HFF-Myc (cell line): Measurements from ENCODE around the gene CAPN3.
"Not testable (repeated sequence)": the region's sequence is repeated elsewhere in the genome, so short reads cannot be mapped to it uniquely, and the experiment has no call there.

Experiments used
- DNase-seq: peaks from one replicate; pipeline ENCODE4 v3.0.0-alpha.2; 2011; ENCODE audit warnings: low read depth; ENCODE audit errors: extremely low read depth
- H3K4me3 ChIP-seq: replicated peaks from 2 replicates; pipeline ENCODE4 v1.5.1; 2011; ENCODE audit warnings: low read depth, mild to moderate bottlenecking, control low read depth, low read length
- TF ChIP-seq, protein P1 (sequence below): IDR thresholded peaks from 2 replicates; pipeline ENCODE4 v1.5.1; 2012; ENCODE audit warnings: mild to moderate bottlenecking, low read depth, low read length, control low read depth; ENCODE audit errors: missing control alignments

CAPN3 gene

GRCh38 chr15:42329161-42329560, 30.1 kb upstream of the CAPN3 start:
- TF ChIP-seq, protein P1, sequence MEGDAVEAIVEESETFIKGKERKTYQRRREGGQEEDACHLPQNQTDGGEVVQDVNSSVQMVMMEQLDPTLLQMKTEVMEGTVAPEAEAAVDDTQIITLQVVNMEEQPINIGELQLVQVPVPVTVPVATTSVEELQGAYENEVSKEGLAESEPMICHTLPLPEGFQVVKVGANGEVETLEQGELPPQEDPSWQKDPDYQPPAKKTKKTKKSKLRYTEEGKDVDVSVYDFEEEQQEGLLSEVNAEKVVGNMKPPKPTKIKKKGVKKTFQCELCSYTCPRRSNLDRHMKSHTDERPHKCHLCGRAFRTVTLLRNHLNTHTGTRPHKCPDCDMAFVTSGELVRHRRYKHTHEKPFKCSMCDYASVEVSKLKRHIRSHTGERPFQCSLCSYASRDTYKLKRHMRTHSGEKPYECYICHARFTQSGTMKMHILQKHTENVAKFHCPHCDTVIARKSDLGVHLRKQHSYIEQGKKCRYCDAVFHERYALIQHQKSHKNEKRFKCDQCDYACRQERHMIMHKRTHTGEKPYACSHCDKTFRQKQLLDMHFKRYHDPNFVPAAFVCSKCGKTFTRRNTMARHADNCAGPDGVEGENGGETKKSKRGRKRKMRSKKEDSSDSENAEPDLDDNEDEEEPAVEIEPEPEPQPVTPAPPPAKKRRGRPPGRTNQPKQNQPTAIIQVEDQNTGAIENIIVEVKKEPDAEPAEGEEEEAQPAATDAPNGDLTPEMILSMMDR = no peak
- H3K4me3 ChIP-seq = no peak overlapping the region
- no peak for DNase-seq

DNA sequence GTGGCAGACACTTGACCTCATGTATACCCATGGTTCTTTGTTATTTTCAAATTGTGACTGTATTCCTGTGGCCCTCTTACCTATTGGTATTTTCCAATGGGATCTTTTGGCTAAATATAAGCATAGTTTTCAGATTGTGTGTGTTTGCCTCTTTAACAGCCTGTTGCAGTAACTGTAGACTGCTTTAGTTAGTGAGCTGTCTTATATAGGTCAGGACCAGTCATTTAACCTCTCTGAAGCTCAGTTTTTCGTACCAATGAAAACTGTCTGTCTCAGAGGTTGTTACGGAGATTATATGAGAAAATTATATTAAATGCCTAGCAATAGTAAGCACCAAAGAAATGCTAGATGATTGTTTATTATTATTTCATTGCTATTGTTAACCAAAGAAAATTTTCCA, 29.3 kb upstream of the CAPN3 start:
- TF ChIP-seq, protein P1 = no peak
- no peak overlapping the region for H3K4me3 ChIP-seq
- DNase-seq = no peak

DNA sequence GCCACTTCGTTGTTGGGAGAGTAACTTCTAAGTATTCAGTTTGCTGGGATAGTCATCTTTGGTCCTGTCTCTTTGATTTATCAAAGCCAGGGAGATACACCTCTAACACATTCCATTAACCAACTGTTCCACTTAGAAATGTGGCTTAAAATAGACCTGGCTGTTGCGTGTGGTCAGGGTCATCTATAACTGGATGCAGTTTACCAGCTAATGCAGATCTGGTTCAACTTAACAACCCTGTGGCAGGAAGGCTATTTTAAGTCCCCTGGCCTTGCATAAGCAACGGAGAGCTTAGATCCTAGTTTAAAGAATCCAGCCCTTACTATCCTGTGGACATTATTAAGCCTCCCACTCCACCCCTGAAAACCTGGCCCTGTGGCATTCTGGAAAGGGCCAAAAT, 28.1 kb upstream of the CAPN3 start:
- TF ChIP-seq, protein P1 = no peak
- no peak overlapping the region for H3K4me3 ChIP-seq
- no peak for DNase-seq

DNA sequence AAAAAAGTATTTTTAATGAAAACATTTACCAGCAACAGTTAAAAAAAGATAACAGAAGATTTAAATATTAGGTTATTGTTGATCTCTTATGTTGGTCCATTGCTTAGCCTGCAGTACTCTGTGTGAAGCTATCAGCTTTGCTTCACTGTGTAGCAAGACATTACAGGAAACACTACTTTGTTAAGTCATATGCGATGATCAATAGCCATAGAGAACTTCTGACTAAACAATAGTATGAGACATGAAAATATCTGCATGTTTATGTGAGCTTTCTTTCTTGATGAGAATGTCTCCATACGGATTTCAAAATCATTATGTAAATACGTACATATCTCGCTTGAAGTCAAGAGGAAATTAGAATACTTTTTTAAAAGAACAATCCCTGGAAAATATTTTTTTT, 27.0 kb upstream of the CAPN3 start:
- no peak for DNase-seq
- no peak overlapping the region for H3K4me3 ChIP-seq
- TF ChIP-seq, protein P1 = no peak

DNA sequence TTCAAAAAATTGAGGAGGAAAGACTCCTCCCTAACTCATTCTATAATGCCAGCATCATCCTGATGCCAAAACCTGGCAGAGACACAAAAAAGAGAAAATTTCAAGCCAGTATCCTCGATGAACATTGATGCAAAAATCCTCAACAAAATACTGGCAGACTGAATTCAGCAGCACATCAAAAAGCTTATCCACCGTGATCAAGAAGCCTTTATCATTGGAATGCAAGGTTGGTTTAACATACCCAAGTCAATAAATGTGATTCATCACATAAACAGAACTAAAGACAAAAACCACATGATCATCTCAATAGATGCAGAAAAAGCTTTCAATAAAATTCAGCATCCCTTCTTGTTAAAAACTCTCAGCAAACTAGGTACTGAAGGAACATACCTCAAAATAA, 24.2 kb upstream of the CAPN3 start:
- no peak for DNase-seq
- H3K4me3 ChIP-seq = no peak overlapping the region
- TF ChIP-seq, protein P1 = no peak

- H3K4me3 ChIP-seq, DNase-seq: not testable (repeated sequence)
Measured at GRCh38 chr15:42336650-42337049, 22.7 kb upstream of the CAPN3 start.

DNA sequence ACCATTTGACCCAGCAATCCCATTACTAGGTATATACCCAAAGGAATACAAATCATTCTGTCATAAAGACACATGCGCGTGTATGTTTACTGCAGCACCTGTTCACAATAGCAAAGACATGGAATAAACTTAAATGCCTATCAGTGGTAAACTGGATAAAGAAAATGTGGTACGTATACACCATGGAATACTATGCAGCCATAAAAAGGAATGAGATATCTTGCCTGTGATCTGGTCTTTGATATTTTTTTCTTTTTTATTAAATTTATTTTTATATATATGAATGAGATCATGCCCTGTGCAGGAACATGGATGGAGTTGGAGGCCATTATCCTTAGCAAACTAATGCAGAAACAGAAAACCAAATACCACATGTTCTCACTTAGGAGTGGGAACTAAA, 22.2 kb upstream of the CAPN3 start:
- H3K4me3 ChIP-seq, DNase-seq: not testable (repeated sequence)

DNA sequence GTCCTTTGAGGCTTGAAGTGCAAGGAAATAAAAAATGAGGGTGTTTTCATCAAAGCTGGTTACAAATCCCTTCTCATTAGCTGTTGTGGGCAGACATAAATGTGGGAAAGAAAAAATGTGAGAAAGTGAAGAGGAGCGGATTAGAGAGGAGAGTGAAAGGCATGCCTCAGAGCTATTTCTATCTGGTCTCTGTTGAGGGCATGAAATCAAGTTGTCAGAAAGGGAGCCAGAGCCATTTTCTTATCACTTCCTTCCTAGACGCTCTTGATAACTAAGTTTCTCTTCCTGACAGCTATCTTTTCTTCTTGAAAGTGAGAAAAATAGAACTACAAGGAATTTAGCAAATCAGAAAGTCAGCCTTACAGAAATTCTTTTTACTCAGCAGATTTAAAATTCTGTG, 20.8 kb upstream of the CAPN3 start:
- H3K4me3 ChIP-seq = no peak overlapping the region
- TF ChIP-seq, protein P1 = no peak
- DNase-seq = no peak
